Endothelial cell of umbilical vein (primary cell): Measurements from ENCODE around the gene METTL21C.

Source experiments
- EZH2 ChIP-seq: IDR thresholded peaks from 2 replicates; pipeline ENCODE4 v1.6.1; 2012; ENCODE audit warnings: borderline replicate concordance, low read depth, mild to moderate bottlenecking, moderate library complexity, low read length, inconsistent platforms; ENCODE audit not compliant: severe bottlenecking
- FOS ChIP-seq: IDR thresholded peaks from 2 replicates; pipeline ENCODE4 v1.6.1; 2011; ENCODE audit warnings: mild to moderate bottlenecking, low read length, moderate library complexity, borderline replicate concordance; ENCODE audit not compliant: insufficient read depth
- MYC ChIP-seq: IDR thresholded peaks from one replicate; pipeline ENCODE4 v1.6.1; 2011; ENCODE audit warnings: mild to moderate bottlenecking, low read depth, low read length
- POLR2AphosphoS5 ChIP-seq: IDR thresholded peaks from 2 replicates; pipeline ENCODE4 v1.6.1; 2012; ENCODE audit warnings: low read depth, mild to moderate bottlenecking, control low read depth, low read length, moderate library complexity; ENCODE audit not compliant: insufficient read depth
- TF ChIP-seq, protein P1 (sequence below), 2 donors: IDR thresholded peaks; 1 replicate in 1 of 2; 2 replicates in 1 of 2; pipeline ENCODE4 v1.5.1; 2011; ENCODE audit warnings: low read length in 2 of 2, mild to moderate bottlenecking in 2 of 2, moderate library complexity in 2 of 2, control low read depth in 1 of 2, inconsistent platforms in 1 of 2, low read depth in 1 of 2; ENCODE audit not compliant: insufficient read depth in 1 of 2; ENCODE audit errors: extremely low read depth in 1 of 2

DNA sequence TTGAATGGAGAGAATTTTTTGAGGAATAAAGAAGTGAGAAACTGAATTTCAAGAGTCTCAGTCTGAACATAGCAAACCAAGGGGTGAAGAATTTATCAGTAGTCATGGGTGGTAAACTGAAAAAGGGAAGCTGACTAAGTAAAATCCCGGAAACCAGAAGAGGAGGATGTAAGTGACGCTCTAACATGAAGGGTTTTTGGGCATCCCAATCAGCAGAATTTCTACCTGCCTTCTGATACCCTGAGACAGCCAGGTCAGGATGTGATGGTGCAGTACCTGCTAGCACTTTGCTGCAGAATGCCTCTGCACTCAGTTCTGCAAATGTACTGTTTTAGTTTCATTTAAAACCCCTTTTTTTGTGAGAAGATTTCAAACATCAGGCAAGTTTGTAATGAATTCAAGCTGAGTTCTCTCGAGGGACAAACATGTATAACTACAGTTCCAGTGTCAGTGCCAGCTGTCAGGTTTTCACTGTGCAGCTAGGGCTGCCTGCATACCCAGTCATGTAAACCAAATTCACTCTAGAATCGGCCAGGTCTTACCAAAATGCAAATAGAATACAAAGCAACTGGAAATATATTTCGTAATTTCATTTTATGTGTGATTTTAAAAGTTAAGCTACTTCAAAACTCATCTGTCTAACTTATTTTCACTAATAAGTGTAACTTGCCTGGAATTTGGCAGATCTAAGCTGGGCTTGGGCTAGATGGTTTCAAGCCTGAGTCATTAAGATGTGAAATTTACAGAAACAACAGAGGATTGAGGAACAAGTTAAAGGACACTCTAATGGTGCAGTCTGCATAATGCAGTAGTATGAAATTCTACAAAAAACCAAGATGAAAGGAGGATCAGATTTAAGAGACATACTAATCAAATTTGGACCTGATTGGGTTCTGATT lies 13.8 kb downstream of the METTL21C start:
- no peak for TF ChIP-seq FOS
- TF ChIP-seq MYC, result no peak
- no peak for TF ChIP-seq EZH2
- TF ChIP-seq POLR2AphosphoS5, result no peak
- TF ChIP-seq, protein P1, sequence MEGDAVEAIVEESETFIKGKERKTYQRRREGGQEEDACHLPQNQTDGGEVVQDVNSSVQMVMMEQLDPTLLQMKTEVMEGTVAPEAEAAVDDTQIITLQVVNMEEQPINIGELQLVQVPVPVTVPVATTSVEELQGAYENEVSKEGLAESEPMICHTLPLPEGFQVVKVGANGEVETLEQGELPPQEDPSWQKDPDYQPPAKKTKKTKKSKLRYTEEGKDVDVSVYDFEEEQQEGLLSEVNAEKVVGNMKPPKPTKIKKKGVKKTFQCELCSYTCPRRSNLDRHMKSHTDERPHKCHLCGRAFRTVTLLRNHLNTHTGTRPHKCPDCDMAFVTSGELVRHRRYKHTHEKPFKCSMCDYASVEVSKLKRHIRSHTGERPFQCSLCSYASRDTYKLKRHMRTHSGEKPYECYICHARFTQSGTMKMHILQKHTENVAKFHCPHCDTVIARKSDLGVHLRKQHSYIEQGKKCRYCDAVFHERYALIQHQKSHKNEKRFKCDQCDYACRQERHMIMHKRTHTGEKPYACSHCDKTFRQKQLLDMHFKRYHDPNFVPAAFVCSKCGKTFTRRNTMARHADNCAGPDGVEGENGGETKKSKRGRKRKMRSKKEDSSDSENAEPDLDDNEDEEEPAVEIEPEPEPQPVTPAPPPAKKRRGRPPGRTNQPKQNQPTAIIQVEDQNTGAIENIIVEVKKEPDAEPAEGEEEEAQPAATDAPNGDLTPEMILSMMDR (IDR thresholded peaks at IDR 0.05; ENCODE audit: extremely low read depth in 1 of 2, insufficient read depth in 1 of 2, low read depth in 1 of 2, low read length in 2 of 2), result no peak
